IMR-90 (cell line): ENCODE measurements around the gene PTPRN2. TPM values are rescaled to one million over a fixed set of nuclear protein-coding genes. Genes with fewer than 3 reads are reported as not detected.

Experiments
- microRNA-seq, 2 experiments: library from miRNA; stranded (forward) in 1 of 2; unstranded in 1 of 2; fragments of 10-50 nt in 1 of 2; fragments of <30 nt in 1 of 2; gene quantifications in 1 of 2; microRNA quantifications in 1 of 2; one replicate each; pipeline versions ENCODE3 to v1.1.0; 2013 to 2020; ENCODE audit not compliant: insufficient read depth in 1 of 2, insufficient read length in 1 of 2, unreplicated experiment in 1 of 2
- polyA plus RNA-seq, 3 experiments: library from polyadenylated mRNA; depleted of rRNA; stranded (reverse); fragments of >200 nt; gene quantifications; 2 replicates each; pipeline ENCODE4 v1.2.3, GENCODE V29; 2012; ENCODE audit warnings: low replicate concordance in 1 of 3
- small RNA-seq, 5 experiments: library from RNA; depleted of rRNA; stranded (forward); fragments of <200 nt; gene quantifications; one replicate each; pipeline ENCODE3, GENCODE V24; 2012
- total RNA-seq: library from RNA; depleted of rRNA; stranded (reverse); fragments of >200 nt; gene quantifications from 2 replicates; pipeline ENCODE4 v1.2.3, GENCODE V29; 2012; rRNA removed

Gene PTPRN2
- total and polyA plus RNA-seq, 2 of the 4 experiments (the other 2 are of a cell fraction), result 0.03 TPM; not detected in 1

Small RNAs within 50 kb of the gene (microRNA-seq; reads per million reads assigned to microRNA genes)
- 0 reads per million in 2 experiments for gene MIR153-2 (ENCODE audit: insufficient read depth in 1 of 2, insufficient read length in 1 of 2, unreplicated experiment in 1 of 2)
- gene MIR5707 (ENCODE audit: insufficient read depth in 1 of 2, insufficient read length in 1 of 2, unreplicated experiment in 1 of 2), result 0 reads per million in 2 experiments
- 0 reads per million in 2 experiments for gene MIR595 (ENCODE audit: insufficient read depth in 1 of 2, insufficient read length in 1 of 2, unreplicated experiment in 1 of 2)
- gene THAP5P1 (ENCODE audit: insufficient read depth, insufficient read length), result not detected

Small RNAs within 50 kb of the gene (small RNA-seq; reads per million reads assigned to genes)
- gene MIR153-2, result 0 reads per million in 5 experiments
- 0 reads per million in 5 experiments for gene MIR5707
- 0 reads per million in 5 experiments for gene MIR595
- gene THAP5P1, result 0 reads per million in 5 experiments

Other genes starting within 250 kb of the PTPRN2 start
- 25.8 and 31.7 TPM in 2 replicates for gene NCAPG2, start 117.0 kb upstream of the PTPRN2 start, total RNA-seq
- 24.6 and 25.6 TPM in 2 replicates for gene NCAPG2, start 117.0 kb upstream of the PTPRN2 start, polyA plus RNA-seq (2012; rRNA removed)
- 64.4 and 69.9 TPM in 2 replicates for gene ESYT2, start 241.7 kb upstream of the PTPRN2 start, total RNA-seq
- gene ESYT2, start 241.7 kb upstream of the PTPRN2 start, polyA plus RNA-seq (2012; rRNA removed), result 23.7 and 26.7 TPM in 2 replicates